WTC11 (cell line): Measurements from ENCODE around the gene IL16. TPM values are rescaled to one million over a fixed set of nuclear protein-coding genes. Genes with fewer than 3 reads are reported as not detected.

Experiments
- ATAC-seq: fragments of 200-7000 bp; cut with Tn5 transposase; 2 replicates; pipeline ENCODE4 v1.10.0; 2021; ENCODE audit warnings: mild to moderate bottlenecking, moderate library complexity
- CTCF ChIA-PET: fragments of 300-600 bp; sonication (Branson Sonifier 250); formaldehyde crosslinking; loops from one replicate; lab custom pipeline; 2021; ENCODE audit warnings: antibody characterized with exemption; lab: Charles Lee
- POLR2A ChIA-PET: fragments of 350-600 bp; sonication (Branson Sonifier 250); formaldehyde crosslinking; loops from one replicate; lab custom pipeline; 2021; ENCODE audit warnings: antibody characterized with exemption; lab: Charles Lee
- DNase-seq: peaks from one replicate; pipeline ENCODE4 v3.0.0; 2021; ENCODE audit warnings: low spot score
- H3K27ac Mint-ChIP-seq: 2 replicates; pipeline ENCODE4 v1.8.0; 2021; ENCODE audit warnings: mixed read lengths
- H3K27me3 Mint-ChIP-seq: 2 replicates; pipeline ENCODE4 v1.8.0; 2021; ENCODE audit warnings: low read depth, mild to moderate bottlenecking, moderate library complexity, mixed read lengths
- H3K36me3 Mint-ChIP-seq: 2 replicates; pipeline ENCODE4 v1.8.0; 2021; ENCODE audit warnings: mixed read lengths
- H3K4me1 Mint-ChIP-seq: 2 replicates; pipeline ENCODE4 v1.8.0; 2022; ENCODE audit warnings: mixed read lengths
- H3K4me3 Mint-ChIP-seq: 2 replicates; pipeline ENCODE4 v1.8.0; 2021; ENCODE audit warnings: mild to moderate bottlenecking, moderate library complexity, mixed read lengths
- H3K9me3 Mint-ChIP-seq: 2 replicates; pipeline ENCODE4 v1.8.0; 2021; ENCODE audit warnings: mixed read lengths
- CDX4 ChIP-seq: fragments of 250-450 bp; sonication (Bioruptor Pico); IDR thresholded peaks from 2 replicates; pipeline ENCODE4 v1.9.0; 2021; ENCODE audit warnings: moderate library complexity, mild to moderate bottlenecking, inconsistent platforms, borderline replicate concordance
- CREM ChIP-seq: sonication (generic); formaldehyde crosslinking; IDR thresholded peaks from 2 replicates; pipeline ENCODE4 v1.8.1; 2022; ENCODE audit warnings: mild to moderate bottlenecking, missing genetic modification reagents, moderate library complexity
- E2F4 ChIP-seq: sonication (generic); formaldehyde crosslinking; IDR thresholded peaks from 2 replicates; pipeline ENCODE4 v1.8.1; 2022; ENCODE audit warnings: low read depth, mild to moderate bottlenecking, moderate library complexity, missing genetic modification reagents, borderline replicate concordance
- FOXK1 ChIP-seq: sonication (generic); formaldehyde crosslinking; IDR thresholded peaks from 2 replicates; pipeline ENCODE4 v1.8.0; 2022; ENCODE audit warnings: mild to moderate bottlenecking, moderate library complexity, missing genetic modification reagents
- GRHL2 ChIP-seq: fragments of 250-450 bp; sonication (Bioruptor Pico); IDR thresholded peaks from 2 replicates; pipeline ENCODE4 v1.8.0; 2022; ENCODE audit warnings: mild to moderate bottlenecking, moderate library complexity; ENCODE audit not compliant: insufficient replicate concordance, severe bottlenecking
- GTF2I ChIP-seq: fragments of 250-450 bp; sonication (Bioruptor Pico); conservative IDR thresholded peaks from 2 replicates; pipeline ENCODE4 v1.4.0; 2021; ENCODE audit warnings: mild to moderate bottlenecking
- IRF1 ChIP-seq: sonication (generic); formaldehyde crosslinking; IDR thresholded peaks from 2 replicates; pipeline ENCODE4 v1.8.0; 2023; ENCODE audit warnings: missing genetic modification reagents
- JAZF1 ChIP-seq: fragments of 250-450 bp; sonication (Bioruptor Pico); IDR thresholded peaks from 2 replicates; pipeline ENCODE4 v1.9.0; 2021; ENCODE audit warnings: moderate library complexity, mild to moderate bottlenecking, inconsistent platforms
- JUN ChIP-seq: sonication (generic); formaldehyde crosslinking; IDR thresholded peaks from 2 replicates; pipeline ENCODE4 v1.8.0; 2023; ENCODE audit warnings: mild to moderate bottlenecking, missing genetic modification reagents
- MAX ChIP-seq: sonication (generic); formaldehyde crosslinking; IDR thresholded peaks from 2 replicates; pipeline ENCODE4 v1.8.0; 2022; ENCODE audit warnings: mild to moderate bottlenecking, missing genetic modification reagents
- MYBL2 ChIP-seq: sonication (generic); formaldehyde crosslinking; IDR thresholded peaks from 2 replicates; pipeline ENCODE4 v1.8.1; 2023; ENCODE audit warnings: mild to moderate bottlenecking, moderate library complexity, missing genetic modification reagents
- NFYB ChIP-seq: sonication (generic); formaldehyde crosslinking; conservative IDR thresholded peaks from 2 replicates; pipeline ENCODE4 v1.8.0; 2022; ENCODE audit warnings: low read depth, missing genetic modification reagents
- PRRX2 ChIP-seq: fragments of 250-450 bp; sonication (Bioruptor Pico); IDR thresholded peaks from 2 replicates; pipeline ENCODE4 v1.8.0; 2021; ENCODE audit warnings: mild to moderate bottlenecking
- SMAD3 ChIP-seq: sonication (generic); formaldehyde crosslinking; IDR thresholded peaks from 2 replicates; pipeline ENCODE4 v1.8.0; 2022; ENCODE audit warnings: missing genetic modification reagents, mild to moderate bottlenecking, borderline replicate concordance
- SOX15 ChIP-seq: fragments of 250-450 bp; sonication (Bioruptor Pico); IDR thresholded peaks from 2 replicates; pipeline ENCODE4 v1.9.0; 2021; ENCODE audit warnings: mild to moderate bottlenecking
- STAT6 ChIP-seq: sonication (generic); formaldehyde crosslinking; conservative IDR thresholded peaks from 2 replicates; pipeline ENCODE4 v1.8.1; 2023; ENCODE audit warnings: mild to moderate bottlenecking, low read depth, missing genetic modification reagents, moderate library complexity
- ZNF121 ChIP-seq: sonication (generic); formaldehyde crosslinking; IDR thresholded peaks from 2 replicates; pipeline ENCODE4 v1.8.0; 2023; ENCODE audit warnings: missing genetic modification reagents
- ZNF219 ChIP-seq: sonication (generic); formaldehyde crosslinking; IDR thresholded peaks from 2 replicates; pipeline ENCODE4 v1.8.0; 2023; ENCODE audit warnings: missing genetic modification reagents, mild to moderate bottlenecking, borderline replicate concordance
- ZNF281 ChIP-seq: sonication (generic); formaldehyde crosslinking; IDR thresholded peaks from 2 replicates; pipeline ENCODE4 v1.8.0; 2023; ENCODE audit warnings: mild to moderate bottlenecking, missing genetic modification reagents
- ZNF317 ChIP-seq: sonication (generic); formaldehyde crosslinking; IDR thresholded peaks from 2 replicates; pipeline ENCODE4 v1.8.1; 2023; ENCODE audit warnings: low read depth, mild to moderate bottlenecking, moderate library complexity, missing genetic modification reagents, borderline replicate concordance
- ZNF671 ChIP-seq: fragments of 250-450 bp; sonication (Bioruptor Pico); IDR thresholded peaks from 2 replicates; pipeline ENCODE4 v1.8.0; 2021; ENCODE audit warnings: mild to moderate bottlenecking
- total RNA-seq: library from RNA; stranded (reverse); gene quantifications from 3 replicates; pipeline ENCODE4 v1.2.3, GENCODE V29; 2021

Gene IL16
- total RNA-seq, 1 experiment from 2014 or later: 0.61 TPM

GRCh38 chr15:81302701-81303109, 106.0 kb downstream of the IL16 start:
- POLR2A ChIA-PET: no interaction called here
- H3K27ac Mint-ChIP-seq: no peak overlapping the region
- H3K27me3 Mint-ChIP-seq: no peaks in the 10 kb centered on the region
- H3K36me3 Mint-ChIP-seq: no peaks in the 10 kb centered on the region
- H3K4me3 Mint-ChIP-seq: no peak overlapping the region
- CTCF ChIA-PET: interaction anchor here (1.1 to 3.0 kb wide), 4 partner anchors 9 to 108 kb away, joined by 4 to 14 read pairs (median 5); no protein-coding TSS in a partner anchor
- ATAC-seq (no peak), DNase-seq (no peak)
- TF ChIP-seq SMAD3 (CRISPR knock-in tag) (no peak), ZNF219 (CRISPR knock-in tag) (no peak)
- TF ChIP-seq, all 79 proteins: peak for 0
- H3K4me1 Mint-ChIP-seq: peaks cover 31% of the 10 kb centered on the region
- no peaks in the 10 kb centered on the region for H3K9me3 Mint-ChIP-seq

GRCh38 chr15:81303244-81304225, 106.9 kb downstream of the IL16 start:
- TF ChIP-seq IRF1 (CRISPR knock-in tag): no peak
- TF ChIP-seq JUN (CRISPR knock-in tag): no peak
- 0 out of 2 replicates have a peak, but pooled peaks have one; percentile 38 for TF ChIP-seq FOXK1
- TF ChIP-seq SOX15 (CRISPR knock-in tag): no peak
- no peak for TF ChIP-seq MAX (CRISPR knock-in tag)
- peak; percentile 72; the same call in 1 of the 2 replicates for TF ChIP-seq ZNF121
- Mint-ChIP-seq H3K4me3 (no peak overlapping the region), H3K4me1 (peaks cover 31% of the 10 kb centered on the region), H3K27me3 (no peaks in the 10 kb centered on the region), H3K36me3 (no peaks in the 10 kb centered on the region), H3K9me3 (no peaks in the 10 kb centered on the region), H3K27ac (peak overlapping the region; percentile 52; the same call in 1 of the 2 replicates)
- ATAC-seq: peak; percentile 94
- peak; percentile 29 for DNase-seq
- ChIA-PET POLR2A (no interaction called here), CTCF (interaction anchor here (2.8 to 3.0 kb wide), 2 partner anchors 9 to 37 kb away, joined by 6 to 14 read pairs; no protein-coding TSS in a partner anchor)

- DNase-seq (no peak), ATAC-seq (no peak)
- ChIA-PET CTCF (interaction anchor here (2.8 to 3.0 kb wide), 2 partner anchors 10 to 38 kb away, joined by 6 to 14 read pairs; no protein-coding TSS in a partner anchor), POLR2A (no interaction called here)
- H3K4me3 Mint-ChIP-seq: no peak overlapping the region
- H3K27me3 Mint-ChIP-seq: no peaks in the 10 kb centered on the region
- peak overlapping the region; percentile 52 for H3K27ac Mint-ChIP-seq
- H3K9me3 Mint-ChIP-seq: no peaks in the 10 kb centered on the region
- peaks cover 31% of the 10 kb centered on the region for H3K4me1 Mint-ChIP-seq
- H3K36me3 Mint-ChIP-seq: no peaks in the 10 kb centered on the region
- TF ChIP-seq STAT6 (CRISPR knock-in tag) (no peak), ZNF281 (no peak), GRHL2 (CRISPR knock-in tag) (no peak), GTF2I (CRISPR knock-in tag) (no peak), E2F4 (CRISPR knock-in tag) (no peak), CREM (CRISPR knock-in tag) (no peak), CDX4 (CRISPR knock-in tag) (no peak), NFYB (CRISPR knock-in tag) (no peak), JAZF1 (CRISPR knock-in tag) (no peak), ZNF671 (CRISPR knock-in tag) (no peak), PRRX2 (CRISPR knock-in tag) (no peak), ZNF317 (CRISPR knock-in tag) (no peak), MYBL2 (no peak)
Observed at GRCh38 chr15:81304226-81304625, 107.5 kb downstream of the IL16 start.
